Body of pancreas (tissue), 4 donors: ENCODE measurements around the gene CLRN1.

Experiments used
- CTCF ChIP-seq, 7 experiments: fragments of 450-650 bp in 4 of 7; fragments of 200-600 bp in 3 of 7; sonication (generic) in 3 of 7; IDR thresholded peaks; one replicate each; pipeline ENCODE4 v1.5.1; 2016 to 2019; ENCODE audit warnings: antibody characterized with exemption in 7 of 7
- POLR2A ChIP-seq, 3 donors: fragments of 450-650 bp; IDR thresholded peaks; one replicate each; pipeline ENCODE4 v1.6.1; 2016; ENCODE audit warnings: antibody characterized with exemption in 3 of 3, mild to moderate bottlenecking in 2 of 3

GRCh38 chr3:150901793-150902192, 70.7 kb downstream of the CLRN1 start:
- no peak for TF ChIP-seq CTCF (IDR thresholded peaks at IDR 0.05)
- TF ChIP-seq POLR2A (IDR thresholded peaks at IDR 0.05): no peak
